Stimulated activated CD4-positive, alpha-beta T cell treated with anti-CD3 and anti-CD28 coated beads, Interleukin-4, amount 100 ng/mL, for 4 hours (primary cell): ENCODE measurements around the gene ZNF750.

Experiments used
- DNase-seq, 2 experiments: peaks; one replicate each; pipeline ENCODE4 v3.0.0-alpha.2; 2020

The ZNF750 gene

GRCh38 chr17:82810644-82811430, 29.0 kb downstream of the ZNF750 start:
- DNase-seq = no peak

GRCh38 chr17:82808921-82809905, 30.6 kb downstream of the ZNF750 start:
- DNase-seq = no peak

- no peak for DNase-seq
Measured at GRCh38 chr17:82808006-82808405, 31.8 kb downstream of the ZNF750 start.

- no peak for DNase-seq
Measured at GRCh38 chr17:82807562-82807961, 32.3 kb downstream of the ZNF750 start.

- no peak for DNase-seq
Measured at GRCh38 chr17:82807101-82807500, 32.7 kb downstream of the ZNF750 start.

GRCh38 chr17:82806645-82807044, 33.2 kb downstream of the ZNF750 start:
- no peak for DNase-seq

- DNase-seq = no peak
Measured at GRCh38 chr17:82805823-82806222, 34.0 kb downstream of the ZNF750 start.

- DNase-seq = no peak
Measured at GRCh38 chr17:82805254-82805653, 34.6 kb downstream of the ZNF750 start.

- no peak for DNase-seq
Measured at GRCh38 chr17:82804442-82805191, 35.2 kb downstream of the ZNF750 start.

GRCh38 chr17:82803606-82804005, 36.2 kb downstream of the ZNF750 start:
- no peak for DNase-seq

- no peak for DNase-seq
Measured at GRCh38 chr17:82803185-82803584, 36.6 kb downstream of the ZNF750 start.

GRCh38 chr17:82802075-82802780, 37.6 kb downstream of the ZNF750 start:
- DNase-seq = no peak

GRCh38 chr17:82801377-82801970, 38.3 kb downstream of the ZNF750 start:
- DNase-seq = no peak

GRCh38 chr17:82800885-82801284, 38.9 kb downstream of the ZNF750 start:
- no peak for DNase-seq

GRCh38 chr17:82799591-82799990, 40.2 kb downstream of the ZNF750 start:
- DNase-seq = no peak

- DNase-seq = no peak
Measured at GRCh38 chr17:82798752-82799151, 41.1 kb downstream of the ZNF750 start.

GRCh38 chr17:82797061-82797460, 42.8 kb downstream of the ZNF750 start:
- DNase-seq = no peak

- no peak for DNase-seq
Measured at GRCh38 chr17:82795615-82796014, 44.2 kb downstream of the ZNF750 start.

- no peak for DNase-seq
Measured at GRCh38 chr17:82794781-82795482, 44.9 kb downstream of the ZNF750 start.

- no peak for DNase-seq
Measured at GRCh38 chr17:82793974-82794630, 45.7 kb downstream of the ZNF750 start.

- DNase-seq = no peak
Measured at GRCh38 chr17:82791532-82791931, 48.3 kb downstream of the ZNF750 start.
